ENCODE results near the gene TXLNG. TPM values are rescaled to one million over a fixed set of nuclear protein-coding genes. Genes with fewer than 3 reads are reported as not detected.

TXLNG gene
- total RNA-seq, 4 donors from 2014 or later, result 6.4 to 14.9 (median 10.9) TPM

GRCh38 chrX:16870862-16871815, 84.9 kb downstream of the TXLNG start:
- Histone ChIP-seq H3K27ac (peak overlapping the region; percentile 79 to 95 (median 87)), H3K4me1 (peaks cover 6 to 35% (median 10%) of the 10 kb centered on the region in 3 donors), H3K36me3 (no peaks in the 10 kb centered on the region), H3K9me3 (no peaks in the 10 kb centered on the region), H3K27me3 (no peaks in the 10 kb centered on the region), H3K4me3 (peak overlapping the region; percentile 40 to 77 (median 65))
- DNase-seq, result peak; percentile 33
- TF ChIP-seq CTCF (IDR thresholded peaks at IDR 0.05) (no peak), POLR2A (IDR thresholded peaks at IDR 0.05) (no peak)
- 11 to 37% methylated on average over 6 to 31 of the region's 41 CpGs for WGBS, 2 donors
- intact Hi-C loops (cut with DNase I), result no loop called here

- intact Hi-C loops (cut with DNase I), result no loop called here
- H3K4me3 ChIP-seq, result no peak overlapping the region
- no peak for DNase-seq
- TF ChIP-seq CTCF (IDR thresholded peaks at IDR 0.05) (no peak), POLR2A (IDR thresholded peaks at IDR 0.05) (no peak)
- no peaks in the 10 kb centered on the region for H3K27me3 ChIP-seq
- H3K4me1 ChIP-seq, result peaks cover 6 to 17% (median 6%) of the 10 kb centered on the region in 3 donors
- no peaks in the 10 kb centered on the region for H3K9me3 ChIP-seq
- no peak overlapping the region for H3K27ac ChIP-seq
- 63 to 71% methylated on average over 8 of the region's 8 CpGs for WGBS, 2 donors
- H3K36me3 ChIP-seq, result no peaks in the 10 kb centered on the region
Measured at GRCh38 chrX:16873106-16873505, 86.8 kb downstream of the TXLNG start.

- 68 to 83% methylated on average over 5 of the region's 5 CpGs for WGBS, 2 donors
- Histone ChIP-seq H3K27me3 (no peaks in the 10 kb centered on the region), H3K27ac (no peak overlapping the region), H3K36me3 (no peaks in the 10 kb centered on the region), H3K9me3 (no peaks in the 10 kb centered on the region), H3K4me1 (peaks cover 0 to 8% (median 6%) of the 10 kb centered on the region in 3 donors), H3K4me3 (no peak overlapping the region)
- DNase-seq, result no peak
- TF ChIP-seq POLR2A (IDR thresholded peaks at IDR 0.05), result no peak
- no peak for TF ChIP-seq CTCF (IDR thresholded peaks at IDR 0.05)
- intact Hi-C loops (cut with DNase I), result no loop called here
Measured at GRCh38 chrX:16874458-16875095, 88.3 kb downstream of the TXLNG start.

GRCh38 chrX:16876696-16877095, 90.4 kb downstream of the TXLNG start:
- TF ChIP-seq POLR2A (IDR thresholded peaks at IDR 0.05) (no peak), CTCF (IDR thresholded peaks at IDR 0.05) (no peak)
- no peak overlapping the region for H3K4me3 ChIP-seq
- H3K4me1 ChIP-seq, result no peaks in the 10 kb centered on the region
- intact Hi-C loops (cut with DNase I), result no loop called here
- no peak overlapping the region for H3K27ac ChIP-seq
- WGBS, 2 donors, result 47 to 50% methylated on average over 1 of the region's 1 CpG
- DNase-seq, result no peak
- H3K27me3 ChIP-seq, result no peaks in the 10 kb centered on the region
- no peaks in the 10 kb centered on the region for H3K36me3 ChIP-seq
- H3K9me3 ChIP-seq, result no peaks in the 10 kb centered on the region

GRCh38 chrX:16882169-16882568, 95.9 kb downstream of the TXLNG start:
- H3K4me3 ChIP-seq, result peak overlapping the region; percentile 20 to 61 (median 45)
- no peaks in the 10 kb centered on the region for H3K27me3 ChIP-seq
- no peaks in the 10 kb centered on the region for H3K36me3 ChIP-seq
- no peak for DNase-seq
- intact Hi-C loops (cut with DNase I), result loop anchor here (10.0 kb wide), 1 partner anchor 163 kb away; no protein-coding TSS in a partner anchor
- no peaks in the 10 kb centered on the region for H3K9me3 ChIP-seq
- TF ChIP-seq POLR2A (IDR thresholded peaks at IDR 0.05) (no peak), CTCF (IDR thresholded peaks at IDR 0.05) (no peak)
- WGBS, 2 donors, result 0 to 24% methylated on average over 3 to 4 of the region's 7 CpGs
- H3K4me1 ChIP-seq, result peaks cover 0 to 13% (median 0%) of the 10 kb centered on the region in 3 donors
- H3K27ac ChIP-seq, result peak overlapping the region in 2 of 4 donors; percentile 63 to 71
